Measurements from ENCODE around the gene NEDD4L. TPM values are rescaled to one million over a fixed set of nuclear protein-coding genes. Genes with fewer than 3 reads are reported as not detected.

The NEDD4L gene
- total and polyA plus RNA-seq, 7 donors = 14.8 to 28.0 (median 19.6) TPM

DNA sequence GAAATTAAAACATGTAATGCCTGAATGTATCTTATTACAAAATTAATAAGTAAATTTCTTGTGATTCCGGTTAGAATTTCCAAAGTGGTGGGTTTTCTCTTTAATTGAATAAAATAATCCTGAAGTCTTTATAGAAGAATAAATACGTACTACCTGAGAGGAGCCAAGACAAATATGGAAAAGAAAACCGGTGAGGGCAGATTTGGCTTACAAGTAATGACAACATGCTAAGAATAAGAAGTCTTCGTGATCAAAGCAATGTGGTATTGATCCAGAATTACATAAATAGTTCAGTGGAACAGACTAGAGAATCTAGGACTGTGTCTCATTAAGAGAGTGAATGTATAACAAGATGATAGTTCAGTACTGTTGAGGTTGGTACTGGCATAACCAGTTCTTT lies 167.5 kb downstream of the NEDD4L start:
- Histone ChIP-seq H3K4me3 (no peak overlapping the region), H3K27me3 (ENCODE audit: insufficient read depth in 3 of 3, low read length in 2 of 3) (peaks cover 0 to 3% (median 0%) of the 10 kb centered on the region in 3 donors), H3K9me3 (no peaks in the 10 kb centered on the region), H3K36me3 (ENCODE audit: insufficient read depth in 1 of 2, low read depth in 1 of 2) (no peaks in the 10 kb centered on the region), H3K27ac (no peak overlapping the region), H3K4me1 (peaks cover 16% of the 10 kb centered on the region)
- TF ChIP-seq, protein P1, sequence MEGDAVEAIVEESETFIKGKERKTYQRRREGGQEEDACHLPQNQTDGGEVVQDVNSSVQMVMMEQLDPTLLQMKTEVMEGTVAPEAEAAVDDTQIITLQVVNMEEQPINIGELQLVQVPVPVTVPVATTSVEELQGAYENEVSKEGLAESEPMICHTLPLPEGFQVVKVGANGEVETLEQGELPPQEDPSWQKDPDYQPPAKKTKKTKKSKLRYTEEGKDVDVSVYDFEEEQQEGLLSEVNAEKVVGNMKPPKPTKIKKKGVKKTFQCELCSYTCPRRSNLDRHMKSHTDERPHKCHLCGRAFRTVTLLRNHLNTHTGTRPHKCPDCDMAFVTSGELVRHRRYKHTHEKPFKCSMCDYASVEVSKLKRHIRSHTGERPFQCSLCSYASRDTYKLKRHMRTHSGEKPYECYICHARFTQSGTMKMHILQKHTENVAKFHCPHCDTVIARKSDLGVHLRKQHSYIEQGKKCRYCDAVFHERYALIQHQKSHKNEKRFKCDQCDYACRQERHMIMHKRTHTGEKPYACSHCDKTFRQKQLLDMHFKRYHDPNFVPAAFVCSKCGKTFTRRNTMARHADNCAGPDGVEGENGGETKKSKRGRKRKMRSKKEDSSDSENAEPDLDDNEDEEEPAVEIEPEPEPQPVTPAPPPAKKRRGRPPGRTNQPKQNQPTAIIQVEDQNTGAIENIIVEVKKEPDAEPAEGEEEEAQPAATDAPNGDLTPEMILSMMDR (IDR thresholded peaks at IDR 0.05) = no peak
- 92 to 95% (median 92%) methylated on average over 4 of the region's 4 CpGs for WGBS, 3 donors
- no peak for ATAC-seq
- intact Hi-C loops (cut with DNase I) = no loop called here
- DNase-seq = no peak

DNA sequence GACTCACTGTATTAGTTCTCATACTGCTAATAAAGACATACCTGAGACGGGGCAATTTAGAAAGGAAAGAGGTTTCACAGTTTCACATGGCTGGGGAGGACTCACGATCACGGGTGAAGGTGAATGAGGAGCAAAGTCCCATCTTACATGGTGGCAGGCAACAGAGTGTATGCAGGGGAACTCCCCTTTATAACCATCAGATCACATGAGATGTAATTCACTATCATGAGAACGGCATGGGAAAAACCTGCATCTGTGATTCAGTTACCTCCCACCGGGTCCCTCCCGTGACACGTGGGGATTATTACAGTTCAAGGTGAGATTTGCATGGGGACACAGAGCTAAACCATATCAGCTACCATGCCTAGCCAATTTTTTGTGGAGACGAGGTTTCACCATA lies 168.2 kb downstream of the NEDD4L start:
- Histone ChIP-seq H3K9me3 (no peaks in the 10 kb centered on the region), H3K36me3 (ENCODE audit: insufficient read depth in 1 of 2, low read depth in 1 of 2) (no peaks in the 10 kb centered on the region), H3K27me3 (ENCODE audit: insufficient read depth in 3 of 3, low read length in 2 of 3) (peaks cover 0 to 3% (median 2%) of the 10 kb centered on the region in 3 donors), H3K27ac (no peak overlapping the region), H3K4me1 (peaks cover 16% of the 10 kb centered on the region), H3K4me3 (no peak overlapping the region)
- intact Hi-C loops (cut with DNase I) = no loop called here
- ATAC-seq = no peak
- 86 to 91% (median 90%) methylated on average over 8 of the region's 8 CpGs for WGBS, 3 donors
- TF ChIP-seq, protein P1 (IDR thresholded peaks at IDR 0.05) = no peak
- DNase-seq = no peak

DNA sequence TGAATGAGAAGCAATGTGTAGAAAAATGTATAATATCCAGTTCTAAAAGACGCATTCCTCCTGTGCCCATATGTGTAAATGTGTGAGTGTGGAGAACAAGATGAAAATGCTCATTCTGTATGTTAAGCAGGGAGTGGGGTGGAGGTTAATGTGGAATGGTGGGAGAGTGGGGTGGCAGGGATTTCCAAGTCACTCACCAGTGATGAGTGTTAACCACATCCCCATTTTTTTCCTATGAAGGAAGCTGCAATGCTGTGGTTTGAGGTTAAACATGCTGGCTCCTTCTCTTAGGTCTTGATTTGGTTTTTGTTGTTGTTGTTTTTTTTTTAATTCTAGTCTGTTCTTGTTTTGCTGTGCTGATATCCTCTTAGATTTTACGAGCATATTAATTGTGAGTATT lies 169.4 kb downstream of the NEDD4L start:
- Histone ChIP-seq H3K27ac (no peak overlapping the region), H3K36me3 (ENCODE audit: insufficient read depth in 1 of 2, low read depth in 1 of 2) (no peaks in the 10 kb centered on the region), H3K9me3 (no peaks in the 10 kb centered on the region), H3K27me3 (ENCODE audit: insufficient read depth in 3 of 3, low read length in 2 of 3) (peaks cover 0 to 3% (median 3%) of the 10 kb centered on the region in 3 donors), H3K4me3 (no peak overlapping the region), H3K4me1 (peaks cover 4% of the 10 kb centered on the region)
- TF ChIP-seq, protein P1 (IDR thresholded peaks at IDR 0.05) = no peak
- intact Hi-C loops (cut with DNase I) = no loop called here
- no peak for DNase-seq
- ATAC-seq = no peak
- WGBS, 3 donors = 94 to 98% (median 96%) methylated on average over 2 of the region's 2 CpGs

DNA sequence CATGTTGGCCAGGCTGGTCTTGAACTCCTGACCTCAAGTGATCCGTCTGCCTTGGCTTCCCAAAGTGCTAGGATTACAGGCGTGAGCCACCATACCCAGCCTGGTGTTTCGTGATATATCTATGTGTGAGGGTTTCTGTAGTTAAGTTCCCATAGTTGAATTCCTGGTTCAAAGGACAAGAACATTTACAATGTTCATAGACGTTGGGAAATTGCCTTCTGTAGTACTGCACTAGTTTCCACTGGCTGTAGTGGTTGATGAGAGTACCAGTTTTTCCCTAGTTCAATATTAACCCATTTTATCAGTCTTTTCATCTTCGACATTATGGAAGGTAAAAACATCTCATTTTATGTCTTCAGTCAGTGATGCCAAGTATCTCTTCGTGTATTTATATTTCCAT lies 171.0 kb downstream of the NEDD4L start:
- WGBS, 3 donors = 78 to 84% (median 83%) methylated on average over 6 of the region's 6 CpGs
- DNase-seq (no peak), ATAC-seq (no peak)
- Histone ChIP-seq H3K27ac (no peak overlapping the region), H3K36me3 (ENCODE audit: insufficient read depth in 1 of 2, low read depth in 1 of 2) (no peaks in the 10 kb centered on the region), H3K4me1 (no peaks in the 10 kb centered on the region), H3K9me3 (no peaks in the 10 kb centered on the region), H3K27me3 (ENCODE audit: insufficient read depth in 3 of 3, low read length in 2 of 3) (peaks cover 0 to 3% (median 3%) of the 10 kb centered on the region in 3 donors), H3K4me3 (no peak overlapping the region)
- intact Hi-C loops (cut with DNase I) = no loop called here
- TF ChIP-seq, protein P1 (IDR thresholded peaks at IDR 0.05) = no peak

DNA sequence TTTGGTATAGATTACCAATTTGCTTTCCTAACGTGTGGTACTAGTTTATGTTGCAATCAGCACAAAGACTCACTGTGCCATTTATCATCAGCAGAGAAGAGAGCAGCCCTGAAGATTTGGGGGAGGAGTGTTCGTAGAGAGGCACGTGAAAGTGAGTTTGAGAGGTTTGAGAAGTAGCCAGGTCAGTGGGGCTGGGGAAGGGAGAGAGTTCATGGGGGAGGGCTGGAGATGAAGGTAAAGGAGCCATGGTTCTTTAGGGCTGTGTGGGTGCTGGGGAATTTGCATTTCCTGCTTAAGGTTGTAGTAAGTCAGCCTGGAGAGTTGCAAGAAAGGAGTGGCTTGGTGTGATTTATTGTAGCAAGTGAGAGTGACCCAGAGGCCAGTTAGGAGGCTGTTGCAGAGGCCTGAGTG lies 172.1 kb downstream of the NEDD4L start:
- 63 to 79% (median 69%) methylated on average over 3 of the region's 3 CpGs for WGBS, 3 donors
- Histone ChIP-seq H3K9me3 (no peaks in the 10 kb centered on the region), H3K4me1 (no peaks in the 10 kb centered on the region), H3K36me3 (ENCODE audit: insufficient read depth in 1 of 2, low read depth in 1 of 2) (no peaks in the 10 kb centered on the region), H3K27me3 (ENCODE audit: insufficient read depth in 3 of 3, low read length in 2 of 3) (peaks cover 0 to 3% (median 3%) of the 10 kb centered on the region in 3 donors), H3K27ac (no peak overlapping the region), H3K4me3 (no peak overlapping the region)
- DNase-seq = no peak
- intact Hi-C loops (cut with DNase I) = no loop called here
- ATAC-seq = no peak
- TF ChIP-seq, protein P1 (IDR thresholded peaks at IDR 0.05) = no peak

All from psoas muscle (tissue), 8 donors.